ENCODE data around the gene S100A13.
A peak's percentile ranks its signal among the peaks of the same experiment; 100 is the strongest.
"Not testable (repeated sequence)": the region's sequence is repeated elsewhere in the genome, so short reads cannot be mapped to it uniquely, and the experiment has no call there.

The S100A13 gene

GRCh38 chr1:153647346-153647714, 20.0 kb upstream of the S100A13 start:
- no peak for DNase-seq

- no peak for DNase-seq
These were observed 19.5 kb upstream of the S100A13 start for GRCh38 chr1:153646672-153647345.

- DNase-seq, result no peak
These were observed 16.5 kb upstream of the S100A13 start for GRCh38 chr1:153643816-153644215.

GRCh38 chr1:153643100-153643499, 15.8 kb upstream of the S100A13 start:
- DNase-seq, result no peak

- DNase-seq, result no peak
These were observed 14.9 kb upstream of the S100A13 start for GRCh38 chr1:153642161-153642560.

GRCh38 chr1:153640861-153641260, 13.6 kb upstream of the S100A13 start:
- no peak for DNase-seq

GRCh38 chr1:153640213-153640612, 12.9 kb upstream of the S100A13 start:
- DNase-seq, result not testable (repeated sequence)

- no peak for DNase-seq
These were observed 12.0 kb upstream of the S100A13 start for GRCh38 chr1:153639280-153639679.

- no peak for DNase-seq
These were observed 11.0 kb upstream of the S100A13 start for GRCh38 chr1:153638261-153638660.

GRCh38 chr1:153636312-153636711, 9.0 kb upstream of the S100A13 start:
- DNase-seq, result no peak

GRCh38 chr1:153635872-153636271, 8.6 kb upstream of the S100A13 start:
- no peak for DNase-seq

GRCh38 chr1:153633754-153634665, 6.7 kb upstream of the S100A13 start, which contains the start of gene CHTOP:
TSS of gene CHTOP (plus strand) at chr1:153634066. CDS start at chr1:153636589, 2,523 bp downstream.
- peak; percentile 94 for DNase-seq

- DNase-seq, result no peak
These were observed 6.0 kb upstream of the S100A13 start for GRCh38 chr1:153633161-153633753.

- no peak for DNase-seq
These were observed 4.0 kb upstream of the S100A13 start for GRCh38 chr1:153631047-153632022.

- no peak for DNase-seq
These were observed 3.1 kb upstream of the S100A13 start for GRCh38 chr1:153630384-153630783.

GRCh38 chr1:153629971-153630370, 2.7 kb upstream of the S100A13 start:
- no peak for DNase-seq

- no peak for DNase-seq
These were observed 2.0 kb upstream of the S100A13 start for GRCh38 chr1:153629343-153629665.

- peak; percentile 17 for DNase-seq
These were observed 1.5 kb upstream of the S100A13 start for GRCh38 chr1:153628638-153629342.

GRCh38 chr1:153627715-153628626, 666 bp upstream of the S100A13 start, which contains the start of gene S100A1:
TSS of gene S100A1 (plus strand) at chr1:153628434. CDS start at chr1:153630522, 2,088 bp downstream.
- DNase-seq, result peak; percentile 59

GRCh38 chr1:153626477-153626903, 815 bp downstream of the S100A13 start:
- DNase-seq, result no peak
